HG03558 (cell line): ENCODE measurements around the gene TNFRSF18.
A peak's percentile ranks its signal among the peaks of the same experiment; 100 is the strongest.
"Not testable (repeated sequence)": the region's sequence is repeated elsewhere in the genome, so short reads cannot be mapped to it uniquely, and the experiment has no call there.

Experiments
- ATAC-seq: cut with Tn5 transposase; IDR thresholded peaks from one replicate; pipeline ENCODE4 v1.9.1; 2021; ENCODE audit warnings: moderate number of reproducible peaks; ENCODE audit not compliant: unreplicated experiment; ENCODE audit errors: extremely low read depth

The TNFRSF18 gene

GRCh38 chr1:1206376-1206965 lies at the start of gene TNFRSF18:
TNFRSF18 (minus strand) TSS chr1:1206592; CDS start chr1:1206571, 21 bp downstream.
- ATAC-seq = no peak

GRCh38 chr1:1255611-1256010 lies 49.2 kb upstream of the TNFRSF18 start:
- no peak for ATAC-seq

GRCh38 chr1:1255078-1255477 lies 48.7 kb upstream of the TNFRSF18 start:
- no peak for ATAC-seq

- ATAC-seq = no peak
Observed at GRCh38 chr1:1254667-1254998, 48.2 kb upstream of the TNFRSF18 start.

- no peak for ATAC-seq
Observed at GRCh38 chr1:1253972-1254666, 47.7 kb upstream of the TNFRSF18 start.

- no peak for ATAC-seq
Observed at GRCh38 chr1:1253314-1253713, 46.9 kb upstream of the TNFRSF18 start.

- ATAC-seq = peak; percentile 55
Observed at GRCh38 chr1:1250786-1251284, 44.4 kb upstream of the TNFRSF18 start.

GRCh38 chr1:1248009-1248913 lies 41.9 kb upstream of the TNFRSF18 start:
- ATAC-seq = not testable (repeated sequence)

- ATAC-seq = no peak
Observed at GRCh38 chr1:1247341-1247913, 41.0 kb upstream of the TNFRSF18 start.

- ATAC-seq = no peak
Observed at GRCh38 chr1:1246577-1247340, 40.4 kb upstream of the TNFRSF18 start, which contains the start of gene C1QTNF12. C1QTNF12 (minus strand) TSS chr1:1246722; CDS start chr1:1246690, 32 bp downstream.

GRCh38 chr1:1245817-1246576 lies 39.6 kb upstream of the TNFRSF18 start:
- ATAC-seq = no peak

GRCh38 chr1:1245178-1245816 lies 38.9 kb upstream of the TNFRSF18 start:
- ATAC-seq = no peak

GRCh38 chr1:1244192-1244811 lies 37.9 kb upstream of the TNFRSF18 start:
- ATAC-seq = no peak

- ATAC-seq = no peak
Observed at GRCh38 chr1:1243807-1244191, 37.4 kb upstream of the TNFRSF18 start.

GRCh38 chr1:1243266-1243660 lies 36.9 kb upstream of the TNFRSF18 start:
- ATAC-seq = no peak

- no peak for ATAC-seq
Observed at GRCh38 chr1:1242461-1243265, 36.3 kb upstream of the TNFRSF18 start.

- ATAC-seq = no peak
Observed at GRCh38 chr1:1241588-1242219, 35.3 kb upstream of the TNFRSF18 start.
